RCC 7860 (cell line): ENCODE measurements around the gene LINGO3.

Experiments
- DNase-seq: peaks from one replicate; pipeline ENCODE4 v3.0.0-alpha.2; 2015; ENCODE audit warnings: low spot score
- FAIRE-seq: peaks from 2 replicates; lab custom pipeline; 2012; peaks lifted over from hg19 to GRCh38; lab: Jason Lieb, UNC

The LINGO3 gene

GRCh38 chr19:2269244-2270156, 38.5 kb downstream of the LINGO3 start:
- DNase-seq (peak; percentile 93), FAIRE-seq (no peak)

DNA sequence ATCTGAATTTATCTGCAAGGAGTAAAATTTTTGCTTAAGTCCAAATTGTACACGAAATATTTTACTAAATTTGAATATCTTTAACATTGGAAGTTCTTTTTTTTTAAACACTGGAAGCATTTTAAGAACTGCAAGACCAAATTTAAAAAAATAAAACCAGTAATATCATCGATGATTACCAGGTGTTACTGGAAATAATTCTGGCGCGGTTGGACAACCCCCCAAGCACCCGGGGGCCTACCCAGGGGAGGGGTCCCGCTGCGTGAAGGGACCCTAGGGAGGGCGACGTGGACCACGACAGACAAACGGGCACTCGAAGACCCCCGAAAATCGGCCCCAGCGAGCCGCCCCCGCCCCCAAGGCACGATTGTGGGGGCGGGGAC, 39.1 kb downstream of the LINGO3 start:
- DNase-seq (no peak), FAIRE-seq (no peak)

- FAIRE-seq: no peak
Observed at GRCh38 chr19:2268480-2268830, 39.5 kb downstream of the LINGO3 start.

DNA sequence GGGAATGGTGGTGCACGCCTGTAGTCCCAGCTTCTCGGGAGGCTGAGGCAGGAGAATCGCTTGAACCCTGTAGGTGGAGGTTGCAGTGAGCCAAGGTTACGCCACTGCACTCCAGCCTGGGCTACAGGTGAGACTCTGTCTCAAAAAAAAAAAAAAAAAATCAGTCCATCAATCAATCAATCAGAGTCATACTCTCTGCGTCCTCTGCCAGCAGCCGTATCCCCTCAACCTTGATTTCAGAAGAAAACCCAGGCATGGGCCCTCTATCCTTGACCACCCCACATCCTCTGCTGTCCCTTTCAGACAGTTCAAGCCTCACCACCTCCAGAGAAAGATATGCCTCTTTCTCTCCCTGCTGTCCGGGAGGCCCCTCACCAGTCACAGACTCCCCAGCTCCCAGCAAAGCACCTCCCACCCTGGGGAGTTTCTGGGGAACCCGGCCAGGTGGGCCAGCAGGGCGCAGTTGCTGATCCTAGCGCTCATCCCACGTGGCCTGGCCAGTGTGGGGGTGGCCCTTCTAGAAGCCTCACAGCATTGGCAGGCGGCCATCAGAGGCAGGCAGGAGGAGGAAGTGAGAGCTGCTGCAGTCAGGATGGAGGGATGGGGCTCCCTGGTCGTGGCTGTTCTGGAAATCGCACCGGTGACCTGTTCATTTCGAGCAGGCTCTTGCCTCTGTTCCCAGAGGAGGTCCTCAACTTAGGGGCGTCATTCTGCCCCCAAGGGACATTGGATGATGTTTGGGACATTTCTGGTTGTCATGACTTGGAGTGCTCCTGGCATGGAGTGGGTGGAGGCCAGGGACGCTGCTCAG, 41.6 kb downstream of the LINGO3 start:
- DNase-seq: peak; percentile 34
- no peak for FAIRE-seq

More at GRCh38 chr19:2268480-2268830, 39.5 kb downstream of the LINGO3 start:
- no peak for DNase-seq

DNA sequence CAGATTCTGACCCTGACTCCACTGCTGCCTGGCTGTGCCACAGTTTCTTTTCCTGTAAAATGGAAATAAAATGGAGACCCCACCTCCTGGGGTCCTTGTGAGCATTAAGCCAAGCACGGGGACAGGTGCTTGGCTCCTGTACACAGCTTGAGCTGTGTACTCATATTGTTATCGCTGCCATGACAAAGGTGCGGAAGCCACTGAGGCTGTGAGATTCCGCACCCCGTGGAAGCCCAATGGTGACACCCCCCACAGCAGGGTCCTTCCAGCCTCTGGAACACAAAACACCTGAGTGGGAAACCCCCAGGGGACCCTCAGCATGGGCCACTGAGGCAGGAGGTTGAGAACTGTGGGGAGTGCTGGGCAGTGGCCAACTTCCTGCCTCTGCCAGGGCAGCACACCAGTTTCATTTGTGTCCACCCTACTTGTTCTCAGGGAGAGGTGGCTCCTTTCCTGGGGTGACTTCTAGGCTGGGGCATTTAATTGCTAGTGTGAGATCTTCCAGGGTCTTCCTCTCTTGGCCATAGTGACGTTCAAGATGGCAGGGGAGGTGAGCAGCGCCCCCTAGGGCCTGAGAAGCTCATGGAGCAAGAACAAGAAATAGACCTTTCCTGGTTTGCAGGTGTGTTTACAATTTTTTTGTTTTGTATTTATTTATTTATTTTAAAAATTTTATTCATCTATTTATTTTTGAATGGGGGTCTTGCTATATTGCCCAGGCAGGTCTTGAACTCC, 46.3 kb downstream of the LINGO3 start:
- DNase-seq (no peak), FAIRE-seq (no peak)

DNA sequence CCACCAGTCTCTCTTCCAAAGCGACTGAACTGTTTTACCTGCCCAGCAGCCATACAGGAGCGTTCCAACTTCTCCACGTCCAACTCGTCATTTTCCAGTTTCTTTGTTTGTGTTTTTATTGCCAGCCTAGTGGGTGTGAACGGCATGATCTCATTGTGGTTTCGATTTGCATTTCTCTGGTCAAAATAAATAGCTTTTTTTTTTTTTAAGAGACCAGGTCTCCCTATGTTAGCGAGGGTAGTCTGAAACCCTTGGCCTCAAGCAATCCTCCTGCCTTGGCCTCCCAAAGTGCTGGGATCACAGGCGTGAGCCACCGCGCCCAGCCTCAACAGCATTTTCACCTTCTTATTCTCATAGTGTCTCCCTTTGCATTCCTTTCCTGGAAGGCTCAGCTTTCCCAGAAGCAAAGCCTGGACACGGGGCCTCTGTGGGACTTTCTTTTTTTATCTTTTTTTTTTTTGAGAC, 47.6 kb downstream of the LINGO3 start:
- FAIRE-seq (no peak), DNase-seq (no peak)

- no peak for FAIRE-seq
Observed at GRCh38 chr19:2259336-2259735, 48.6 kb downstream of the LINGO3 start.

More at GRCh38 chr19:2259336-2259735, 48.6 kb downstream of the LINGO3 start:
- DNase-seq: no peak
